ENCODE measurements around the gene OR2T3.
"Not testable (repeated sequence)": the region's sequence is repeated elsewhere in the genome, so short reads cannot be mapped to it uniquely, and the experiment has no call there.

OR2T3 gene

DNA sequence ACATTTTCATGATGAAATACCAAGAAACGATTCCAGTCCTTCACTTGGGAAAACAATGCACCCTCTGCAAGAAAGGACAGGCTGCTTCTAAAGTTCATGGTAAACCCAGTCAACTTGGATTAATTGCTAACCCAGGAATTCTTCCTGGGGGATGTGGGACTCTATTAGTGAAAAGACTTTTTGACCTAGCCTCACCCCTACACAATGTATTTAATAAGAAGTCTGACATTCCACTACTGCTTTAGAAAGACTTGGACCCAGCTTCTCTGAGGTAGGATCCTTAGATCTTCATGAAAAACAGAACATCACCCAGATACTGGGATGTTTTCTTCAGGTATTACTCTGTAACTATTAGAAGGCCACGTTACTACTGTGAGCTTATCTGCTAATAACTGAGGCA, 27.8 kb upstream of the OR2T3 start, which contains the start of gene OR2T2:
TSS of gene OR2T2 (plus strand) at position 239 of the 400 bp plus-strand sequence. CDS start 7,161 bp downstream, outside the sequence.
- not testable (repeated sequence) for H3K27me3 ChIP-seq (ENCODE audit: control insufficient read depth, insufficient read depth, low read length); H3K36me3 ChIP-seq (ENCODE audit: control insufficient read depth, insufficient read depth, low read length); H3K4me3 ChIP-seq (ENCODE audit: low read length); H3K9me3 ChIP-seq (ENCODE audit: control insufficient read depth, low read length); H3K4me1 ChIP-seq (ENCODE audit: control insufficient read depth, insufficient read depth, low read length); H3K9ac ChIP-seq (ENCODE audit: low read length)

GRCh38 chr1:248448409-248449074, 24.6 kb upstream of the OR2T3 start:
- H3K4me3 ChIP-seq (ENCODE audit: low read length); H3K27me3 ChIP-seq (ENCODE audit: control insufficient read depth, insufficient read depth, low read length); H3K9ac ChIP-seq (ENCODE audit: low read length); H3K36me3 ChIP-seq (ENCODE audit: control insufficient read depth, insufficient read depth, low read length); H3K9me3 ChIP-seq (ENCODE audit: control insufficient read depth, low read length); H3K4me1 ChIP-seq (ENCODE audit: control insufficient read depth, insufficient read depth, low read length): not testable (repeated sequence)

DNA sequence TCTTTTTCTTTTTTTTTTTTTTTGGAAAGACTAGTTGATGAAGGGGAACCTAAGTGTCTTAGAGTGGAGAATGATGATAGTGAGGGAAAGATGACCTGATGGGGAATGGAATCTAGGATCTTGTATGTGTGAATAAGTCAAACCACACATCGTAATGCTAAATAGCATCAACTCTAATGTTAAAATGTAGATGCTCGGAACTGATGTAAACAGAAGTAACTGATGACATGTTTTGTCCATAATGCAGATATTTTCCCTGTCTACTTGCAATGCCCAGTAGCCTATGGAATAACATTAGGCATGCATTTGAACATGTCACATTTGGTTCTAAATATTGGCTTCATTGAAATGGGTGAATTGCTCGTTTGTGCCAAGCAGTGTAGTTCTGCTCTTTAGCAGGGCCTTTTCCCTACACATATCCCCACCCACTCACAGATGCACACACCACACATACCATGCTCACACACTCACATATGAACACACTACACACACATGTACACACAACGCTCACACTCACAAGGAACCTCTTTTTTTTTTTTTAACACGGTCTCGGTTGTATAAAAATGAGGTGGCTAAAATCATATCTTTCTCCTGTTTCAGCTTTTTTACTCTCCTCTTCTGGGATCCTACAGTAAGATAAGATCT, 23.2 kb upstream of the OR2T3 start:
- not testable (repeated sequence) for H3K9ac ChIP-seq (ENCODE audit: low read length); H3K9me3 ChIP-seq (ENCODE audit: control insufficient read depth, low read length); H3K27me3 ChIP-seq (ENCODE audit: control insufficient read depth, insufficient read depth, low read length); H3K4me1 ChIP-seq (ENCODE audit: control insufficient read depth, insufficient read depth, low read length); H3K36me3 ChIP-seq (ENCODE audit: control insufficient read depth, insufficient read depth, low read length); H3K4me3 ChIP-seq (ENCODE audit: low read length)

DNA sequence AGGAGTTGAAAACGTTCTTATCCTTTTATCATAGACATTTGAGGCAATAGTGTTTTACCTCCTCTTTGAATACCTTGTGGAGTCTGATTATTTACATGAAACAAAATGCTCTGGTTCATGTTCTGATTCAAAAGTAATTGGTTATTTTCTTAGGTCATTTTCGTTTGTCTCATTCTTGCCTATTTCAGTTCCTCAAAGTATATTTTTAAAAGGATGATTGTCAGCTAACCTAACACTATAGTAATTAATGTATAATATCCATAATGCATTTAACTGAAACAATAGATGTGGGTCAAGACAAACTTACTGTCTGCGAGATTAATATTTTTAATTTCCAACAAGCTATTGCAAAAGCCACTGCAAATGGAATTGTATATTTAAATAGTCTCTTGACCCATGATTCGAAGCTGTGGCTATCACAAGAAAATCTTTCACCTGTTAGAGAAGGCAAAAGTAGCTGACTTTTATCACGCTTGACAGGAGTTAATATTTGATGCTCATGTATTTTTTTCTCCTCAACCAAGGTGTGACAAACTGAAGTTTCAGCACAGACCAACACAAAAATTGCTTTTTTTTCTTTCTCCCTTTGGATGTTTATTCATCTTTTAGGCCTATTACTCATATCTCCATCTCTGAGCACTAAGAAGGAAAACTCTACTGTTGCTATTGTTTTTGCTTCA, 22.5 kb upstream of the OR2T3 start:
- not testable (repeated sequence) for H3K27me3 ChIP-seq (ENCODE audit: control insufficient read depth, insufficient read depth, low read length); H3K9ac ChIP-seq (ENCODE audit: low read length); H3K9me3 ChIP-seq (ENCODE audit: control insufficient read depth, low read length); H3K4me1 ChIP-seq (ENCODE audit: control insufficient read depth, insufficient read depth, low read length); H3K36me3 ChIP-seq (ENCODE audit: control insufficient read depth, insufficient read depth, low read length); H3K4me3 ChIP-seq (ENCODE audit: low read length)

GRCh38 chr1:248453619-248454018, 19.5 kb upstream of the OR2T3 start:
- not testable (repeated sequence) for H3K4me1 ChIP-seq (ENCODE audit: control insufficient read depth, insufficient read depth, low read length); H3K27me3 ChIP-seq (ENCODE audit: control insufficient read depth, insufficient read depth, low read length); H3K4me3 ChIP-seq (ENCODE audit: low read length); H3K36me3 ChIP-seq (ENCODE audit: control insufficient read depth, insufficient read depth, low read length); H3K9me3 ChIP-seq (ENCODE audit: control insufficient read depth, low read length); H3K9ac ChIP-seq (ENCODE audit: low read length)

- H3K36me3 ChIP-seq (ENCODE audit: control insufficient read depth, insufficient read depth, low read length); H3K27me3 ChIP-seq (ENCODE audit: control insufficient read depth, insufficient read depth, low read length); H3K4me1 ChIP-seq (ENCODE audit: control insufficient read depth, insufficient read depth, low read length); H3K9ac ChIP-seq (ENCODE audit: low read length); H3K4me3 ChIP-seq (ENCODE audit: low read length); H3K9me3 ChIP-seq (ENCODE audit: control insufficient read depth, low read length): not testable (repeated sequence)
Observed at GRCh38 chr1:248455045-248455444, 18.1 kb upstream of the OR2T3 start.

DNA sequence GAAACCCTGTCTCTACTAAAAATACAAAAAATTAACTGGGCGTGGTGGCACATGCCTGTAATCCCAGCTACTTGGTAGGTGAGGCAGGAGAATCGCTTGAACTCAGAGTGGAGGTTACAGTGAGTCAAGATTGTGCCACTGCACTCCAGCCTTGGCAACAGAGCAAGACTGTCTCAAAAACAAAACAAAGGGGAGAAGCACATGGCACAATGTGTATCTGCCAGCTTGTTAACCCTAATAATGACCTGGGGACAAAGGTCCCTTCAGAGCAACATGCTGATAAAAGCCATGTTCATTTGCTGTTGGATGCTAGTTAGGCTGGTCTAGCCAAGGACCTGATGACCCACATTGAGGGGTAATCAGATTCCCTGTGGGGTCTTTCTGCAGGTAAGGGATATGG, 16.5 kb upstream of the OR2T3 start:
- not testable (repeated sequence) for H3K4me3 ChIP-seq (ENCODE audit: low read length); H3K9me3 ChIP-seq (ENCODE audit: control insufficient read depth, low read length)

DNA sequence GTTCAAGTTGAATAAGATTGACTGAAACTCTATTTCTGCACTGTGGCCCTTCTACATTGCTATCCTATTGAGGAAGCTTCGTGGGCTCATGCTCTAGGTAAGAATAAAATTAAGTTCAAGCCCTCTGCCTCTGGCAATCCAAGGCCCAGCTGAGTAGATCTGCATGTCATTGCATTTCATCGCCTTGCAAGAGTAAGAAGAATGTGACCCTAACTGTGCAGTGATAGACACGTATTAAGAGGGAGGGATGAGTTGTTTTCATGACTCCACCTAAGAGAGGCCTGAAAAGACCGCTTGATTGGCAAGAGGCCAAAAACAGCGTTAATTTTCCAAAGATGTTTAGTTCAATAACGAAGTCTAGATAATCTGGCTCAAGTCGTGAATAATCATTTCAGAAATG, 14.0 kb upstream of the OR2T3 start:
- not testable (repeated sequence) for H3K27me3 ChIP-seq (ENCODE audit: control insufficient read depth, insufficient read depth, low read length); H3K36me3 ChIP-seq (ENCODE audit: control insufficient read depth, insufficient read depth, low read length); H3K9me3 ChIP-seq (ENCODE audit: control insufficient read depth, low read length); H3K4me3 ChIP-seq (ENCODE audit: low read length); H3K9ac ChIP-seq (ENCODE audit: low read length); H3K4me1 ChIP-seq (ENCODE audit: control insufficient read depth, insufficient read depth, low read length)

More for the DNA sequence above, 16.5 kb upstream of the OR2T3 start:
- H3K27me3 ChIP-seq (ENCODE audit: control insufficient read depth, insufficient read depth, low read length); H3K4me1 ChIP-seq (ENCODE audit: control insufficient read depth, insufficient read depth, low read length); H3K36me3 ChIP-seq (ENCODE audit: control insufficient read depth, insufficient read depth, low read length); H3K9ac ChIP-seq (ENCODE audit: low read length): not testable (repeated sequence)

GRCh38 chr1:248471154-248471553, 2.0 kb upstream of the OR2T3 start:
- Histone ChIP-seq H3K9ac (ENCODE audit: low read length) (no peak overlapping the region), H3K27me3 (ENCODE audit: control insufficient read depth, insufficient read depth, low read length) (no peaks in the 10 kb centered on the region), H3K4me1 (ENCODE audit: control insufficient read depth, insufficient read depth, low read length) (no peaks in the 10 kb centered on the region), H3K36me3 (ENCODE audit: control insufficient read depth, insufficient read depth, low read length) (no peaks in the 10 kb centered on the region), H3K4me3 (ENCODE audit: low read length) (no peak overlapping the region), H3K9me3 (ENCODE audit: control insufficient read depth, low read length) (no peaks in the 10 kb centered on the region)

- H3K36me3 ChIP-seq (ENCODE audit: control insufficient read depth, insufficient read depth, low read length); H3K4me3 ChIP-seq (ENCODE audit: low read length); H3K9me3 ChIP-seq (ENCODE audit: control insufficient read depth, low read length); H3K4me1 ChIP-seq (ENCODE audit: control insufficient read depth, insufficient read depth, low read length); H3K27me3 ChIP-seq (ENCODE audit: control insufficient read depth, insufficient read depth, low read length); H3K9ac ChIP-seq (ENCODE audit: low read length): not testable (repeated sequence)
Observed at GRCh38 chr1:248472111-248472510, 1.0 kb upstream of the OR2T3 start.

DNA sequence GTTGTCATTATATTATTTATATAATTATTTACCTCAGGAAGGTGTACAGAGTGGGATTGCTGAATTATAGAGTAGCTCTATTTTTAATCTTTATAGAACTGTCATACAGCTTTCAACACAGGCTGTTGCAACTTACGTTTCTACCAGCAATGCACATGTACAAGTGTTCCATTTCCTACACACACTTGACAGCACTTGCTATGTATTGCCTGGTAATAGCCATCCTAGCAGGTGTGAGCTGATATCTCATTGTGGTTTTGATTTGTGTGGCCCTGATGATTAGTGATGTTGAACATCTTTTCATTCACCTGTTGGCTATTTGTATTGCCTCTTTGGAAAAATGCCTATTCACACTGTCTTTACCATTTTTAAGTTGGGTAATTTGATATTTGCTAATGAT, 2.5 kb downstream of the OR2T3 start:
- H3K9ac ChIP-seq (ENCODE audit: low read length); H3K27me3 ChIP-seq (ENCODE audit: control insufficient read depth, insufficient read depth, low read length); H3K4me1 ChIP-seq (ENCODE audit: control insufficient read depth, insufficient read depth, low read length); H3K4me3 ChIP-seq (ENCODE audit: low read length); H3K36me3 ChIP-seq (ENCODE audit: control insufficient read depth, insufficient read depth, low read length); H3K9me3 ChIP-seq (ENCODE audit: control insufficient read depth, low read length): not testable (repeated sequence)

GRCh38 chr1:248481686-248482579, 8.8 kb downstream of the OR2T3 start:
- not testable (repeated sequence) for H3K27me3 ChIP-seq (ENCODE audit: control insufficient read depth, insufficient read depth, low read length); H3K4me1 ChIP-seq (ENCODE audit: control insufficient read depth, insufficient read depth, low read length); H3K9ac ChIP-seq (ENCODE audit: low read length); H3K36me3 ChIP-seq (ENCODE audit: control insufficient read depth, insufficient read depth, low read length); H3K4me3 ChIP-seq (ENCODE audit: low read length); H3K9me3 ChIP-seq (ENCODE audit: control insufficient read depth, low read length)
